ENCODE measurements around the gene FBXW7. TPM values are rescaled to one million over a fixed set of nuclear protein-coding genes. Genes with fewer than 3 reads are reported as not detected.

The FBXW7 gene
- total and polyA plus RNA-seq, 2 experiments from 2014 or later, result 16.2 to 43.5 TPM

DNA sequence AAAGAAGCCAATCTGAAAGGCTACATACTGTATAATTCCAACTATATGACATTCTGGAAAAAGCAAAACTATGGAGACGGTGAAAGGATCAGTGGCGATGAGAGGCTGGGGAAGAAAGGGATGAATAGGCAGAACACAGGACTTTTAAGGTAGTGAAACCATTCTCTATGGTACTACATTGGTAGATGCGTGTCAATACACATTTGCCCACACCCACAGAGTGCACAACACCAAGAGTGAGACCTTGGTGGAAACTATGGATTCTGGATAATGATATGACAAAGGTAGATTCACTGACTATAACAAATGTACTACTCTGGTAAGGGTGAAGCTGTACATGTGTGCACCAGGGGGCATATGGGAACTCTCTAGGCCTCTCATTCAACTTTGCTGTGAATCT is 134.5 kb downstream of the FBXW7 start:
- no peak for TF ChIP-seq EZH2phosphoT487 (IDR thresholded peaks at IDR 0.05; ENCODE audit: low read depth, severe bottlenecking, unreplicated experiment)
- TF ChIP-seq, protein P1, sequence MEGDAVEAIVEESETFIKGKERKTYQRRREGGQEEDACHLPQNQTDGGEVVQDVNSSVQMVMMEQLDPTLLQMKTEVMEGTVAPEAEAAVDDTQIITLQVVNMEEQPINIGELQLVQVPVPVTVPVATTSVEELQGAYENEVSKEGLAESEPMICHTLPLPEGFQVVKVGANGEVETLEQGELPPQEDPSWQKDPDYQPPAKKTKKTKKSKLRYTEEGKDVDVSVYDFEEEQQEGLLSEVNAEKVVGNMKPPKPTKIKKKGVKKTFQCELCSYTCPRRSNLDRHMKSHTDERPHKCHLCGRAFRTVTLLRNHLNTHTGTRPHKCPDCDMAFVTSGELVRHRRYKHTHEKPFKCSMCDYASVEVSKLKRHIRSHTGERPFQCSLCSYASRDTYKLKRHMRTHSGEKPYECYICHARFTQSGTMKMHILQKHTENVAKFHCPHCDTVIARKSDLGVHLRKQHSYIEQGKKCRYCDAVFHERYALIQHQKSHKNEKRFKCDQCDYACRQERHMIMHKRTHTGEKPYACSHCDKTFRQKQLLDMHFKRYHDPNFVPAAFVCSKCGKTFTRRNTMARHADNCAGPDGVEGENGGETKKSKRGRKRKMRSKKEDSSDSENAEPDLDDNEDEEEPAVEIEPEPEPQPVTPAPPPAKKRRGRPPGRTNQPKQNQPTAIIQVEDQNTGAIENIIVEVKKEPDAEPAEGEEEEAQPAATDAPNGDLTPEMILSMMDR (IDR thresholded peaks at IDR 0.05; ENCODE audit: poor library complexity), result no peak
- no peak for TF ChIP-seq EZH2 (IDR thresholded peaks at IDR 0.05; ENCODE audit: borderline replicate concordance)
- H3K27me3 ChIP-seq, result no peaks in the 10 kb centered on the region
- 99% methylated on average over 3 of the region's 3 CpGs for WGBS (ENCODE audit: low lambda C conversion rate, missing lambda C conversion rate)
- H3K4me3 ChIP-seq, result no peak overlapping the region
- no peak overlapping the region for H3K27ac ChIP-seq
- DNase-seq (ENCODE audit: low spot score), result no peak
- H3K4me2 ChIP-seq, result no peak overlapping the region
- H3K79me2 ChIP-seq, result peaks cover 7% of the 10 kb centered on the region
- H3K36me3 ChIP-seq (replicated peaks; ENCODE audit: insufficient read depth, low read depth), result no peaks in the 10 kb centered on the region
- no peaks in the 10 kb centered on the region for H3K9me2 ChIP-seq (replicated peaks; ENCODE audit: insufficient read depth)
- no peaks in the 10 kb centered on the region for H4K20me1 ChIP-seq (ENCODE audit: insufficient read depth, poor library complexity, severe bottlenecking)
- no peak overlapping the region for H2AFZ ChIP-seq
- H3K4me1 ChIP-seq (ENCODE audit: insufficient read depth), result no peaks in the 10 kb centered on the region
- no peaks in the 10 kb centered on the region for H3K9me3 ChIP-seq (ENCODE audit: low read depth)

DNA sequence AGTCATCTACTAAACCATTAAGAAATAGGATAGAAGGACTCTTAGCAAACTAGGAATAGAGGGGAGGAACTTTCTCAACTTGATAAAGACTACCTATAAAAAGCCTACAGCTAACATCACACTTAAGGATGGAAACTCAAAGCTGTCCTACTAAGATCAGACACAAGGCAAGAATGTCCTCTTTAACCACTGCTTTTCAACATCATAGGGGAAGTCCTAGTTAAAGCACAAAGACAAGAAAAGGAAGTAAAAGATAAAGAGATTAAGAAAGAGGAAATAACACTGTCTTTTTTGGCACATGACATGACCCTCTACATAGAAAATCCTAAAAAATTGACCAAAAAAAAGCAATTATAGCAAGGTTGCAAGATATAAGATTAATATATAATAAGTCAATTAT is 136.6 kb downstream of the FBXW7 start:
- Histone ChIP-seq H3K4me3 (no peak overlapping the region), H3K9me2 (replicated peaks; ENCODE audit: insufficient read depth) (no peaks in the 10 kb centered on the region), H3K4me1 (ENCODE audit: insufficient read depth) (no peaks in the 10 kb centered on the region), H3K36me3 (replicated peaks; ENCODE audit: insufficient read depth, low read depth) (no peaks in the 10 kb centered on the region), H3K27ac (no peak overlapping the region), H3K79me2 (peaks cover 7% of the 10 kb centered on the region), H3K4me2 (no peak overlapping the region), H2AFZ (no peak overlapping the region), H4K20me1 (ENCODE audit: insufficient read depth, poor library complexity, severe bottlenecking) (no peaks in the 10 kb centered on the region), H3K27me3 (no peaks in the 10 kb centered on the region), H3K9me3 (ENCODE audit: low read depth) (no peaks in the 10 kb centered on the region)
- DNase-seq (ENCODE audit: low spot score), result no peak
- TF ChIP-seq EZH2 (IDR thresholded peaks at IDR 0.05; ENCODE audit: borderline replicate concordance), result no peak
- TF ChIP-seq EZH2phosphoT487 (IDR thresholded peaks at IDR 0.05; ENCODE audit: low read depth, severe bottlenecking, unreplicated experiment), result no peak
- TF ChIP-seq, protein P1 (IDR thresholded peaks at IDR 0.05; ENCODE audit: poor library complexity), result no peak

DNA sequence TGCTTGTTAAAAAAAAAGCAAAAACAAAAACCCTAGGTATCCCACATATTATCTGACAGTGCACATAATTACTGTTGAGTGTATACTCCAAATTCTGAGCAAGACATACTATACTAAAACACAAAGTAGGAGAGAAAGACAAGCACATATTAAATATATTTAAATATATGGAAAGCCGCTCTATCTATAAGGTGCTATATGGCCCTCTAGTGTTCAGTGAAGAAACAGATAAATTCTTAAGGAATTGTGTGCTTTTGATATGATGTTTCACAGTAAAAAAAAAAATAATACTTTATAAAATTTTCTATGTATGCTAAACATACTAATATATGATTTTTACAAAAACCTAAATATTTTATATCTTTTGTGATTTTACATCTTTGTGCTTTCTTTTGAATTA is 137.8 kb downstream of the FBXW7 start:
- H3K9me2 ChIP-seq (replicated peaks; ENCODE audit: insufficient read depth), result no peaks in the 10 kb centered on the region
- no peaks in the 10 kb centered on the region for H3K9me3 ChIP-seq (ENCODE audit: low read depth)
- no peaks in the 10 kb centered on the region for H3K4me1 ChIP-seq (ENCODE audit: insufficient read depth)
- WGBS (ENCODE audit: low lambda C conversion rate, missing lambda C conversion rate), result 82% methylated on average over 1 of the region's 1 CpG
- H3K79me2 ChIP-seq, result peaks cover 7% of the 10 kb centered on the region
- peak; percentile 14 for DNase-seq (ENCODE audit: low spot score)
- no peaks in the 10 kb centered on the region for H3K36me3 ChIP-seq (replicated peaks; ENCODE audit: insufficient read depth, low read depth)
- H3K4me3 ChIP-seq, result no peak overlapping the region
- H4K20me1 ChIP-seq (ENCODE audit: insufficient read depth, poor library complexity, severe bottlenecking), result no peaks in the 10 kb centered on the region
- TF ChIP-seq, protein P1 (IDR thresholded peaks at IDR 0.05; ENCODE audit: poor library complexity), result peak; percentile 58
- TF ChIP-seq EZH2 (IDR thresholded peaks at IDR 0.05; ENCODE audit: borderline replicate concordance) (no peak), EZH2phosphoT487 (IDR thresholded peaks at IDR 0.05; ENCODE audit: low read depth, severe bottlenecking, unreplicated experiment) (no peak)
- H3K27ac ChIP-seq, result no peak overlapping the region
- no peak overlapping the region for H2AFZ ChIP-seq
- H3K4me2 ChIP-seq, result no peak overlapping the region
- H3K27me3 ChIP-seq, result no peaks in the 10 kb centered on the region

DNA sequence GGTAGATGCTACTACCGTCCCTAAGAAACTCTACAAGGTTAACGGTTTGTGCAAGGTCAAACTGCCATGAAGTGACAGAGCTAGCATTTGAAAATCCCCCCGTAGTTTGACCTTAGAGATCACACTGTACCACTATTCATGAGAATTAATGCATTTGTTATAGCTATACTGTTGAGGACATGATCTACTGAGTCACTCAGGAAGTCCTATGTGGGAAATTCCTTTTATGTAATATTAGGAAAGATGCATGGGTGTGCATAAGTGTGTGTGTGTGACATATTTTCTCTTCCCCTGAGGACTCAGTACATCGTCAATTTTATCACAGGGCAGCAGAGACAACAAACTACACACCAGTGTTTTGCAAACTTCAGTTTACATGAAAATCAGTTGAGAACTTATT is 141.1 kb downstream of the FBXW7 start:
- H3K27ac ChIP-seq, result no peak overlapping the region
- 94% methylated on average over 4 of the region's 4 CpGs for WGBS (ENCODE audit: low lambda C conversion rate, missing lambda C conversion rate)
- H2AFZ ChIP-seq, result no peak overlapping the region
- no peaks in the 10 kb centered on the region for H4K20me1 ChIP-seq (ENCODE audit: insufficient read depth, poor library complexity, severe bottlenecking)
- no peaks in the 10 kb centered on the region for H3K4me1 ChIP-seq (ENCODE audit: insufficient read depth)
- H3K79me2 ChIP-seq, result peaks cover 2% of the 10 kb centered on the region
- TF ChIP-seq EZH2phosphoT487 (IDR thresholded peaks at IDR 0.05; ENCODE audit: low read depth, severe bottlenecking, unreplicated experiment), result no peak
- TF ChIP-seq, protein P1 (IDR thresholded peaks at IDR 0.05; ENCODE audit: poor library complexity), result no peak
- no peak for TF ChIP-seq EZH2 (IDR thresholded peaks at IDR 0.05; ENCODE audit: borderline replicate concordance)
- no peaks in the 10 kb centered on the region for H3K9me3 ChIP-seq (ENCODE audit: low read depth)
- no peak overlapping the region for H3K4me2 ChIP-seq
- H3K27me3 ChIP-seq, result no peaks in the 10 kb centered on the region
- no peak overlapping the region for H3K4me3 ChIP-seq
- H3K36me3 ChIP-seq (replicated peaks; ENCODE audit: insufficient read depth, low read depth), result no peaks in the 10 kb centered on the region
- no peaks in the 10 kb centered on the region for H3K9me2 ChIP-seq (replicated peaks; ENCODE audit: insufficient read depth)
- DNase-seq (ENCODE audit: low spot score), result no peak

Data from hepatocyte (in vitro differentiated cells).